ENCODE data around the gene THG1L. TPM values are rescaled to one million over a fixed set of nuclear protein-coding genes. Genes with fewer than 3 reads are reported as not detected.

Gene THG1L
- total and polyA plus RNA-seq, 3 donors from 2014 or later = 11.9 to 18.1 (median 14.0) TPM

DNA sequence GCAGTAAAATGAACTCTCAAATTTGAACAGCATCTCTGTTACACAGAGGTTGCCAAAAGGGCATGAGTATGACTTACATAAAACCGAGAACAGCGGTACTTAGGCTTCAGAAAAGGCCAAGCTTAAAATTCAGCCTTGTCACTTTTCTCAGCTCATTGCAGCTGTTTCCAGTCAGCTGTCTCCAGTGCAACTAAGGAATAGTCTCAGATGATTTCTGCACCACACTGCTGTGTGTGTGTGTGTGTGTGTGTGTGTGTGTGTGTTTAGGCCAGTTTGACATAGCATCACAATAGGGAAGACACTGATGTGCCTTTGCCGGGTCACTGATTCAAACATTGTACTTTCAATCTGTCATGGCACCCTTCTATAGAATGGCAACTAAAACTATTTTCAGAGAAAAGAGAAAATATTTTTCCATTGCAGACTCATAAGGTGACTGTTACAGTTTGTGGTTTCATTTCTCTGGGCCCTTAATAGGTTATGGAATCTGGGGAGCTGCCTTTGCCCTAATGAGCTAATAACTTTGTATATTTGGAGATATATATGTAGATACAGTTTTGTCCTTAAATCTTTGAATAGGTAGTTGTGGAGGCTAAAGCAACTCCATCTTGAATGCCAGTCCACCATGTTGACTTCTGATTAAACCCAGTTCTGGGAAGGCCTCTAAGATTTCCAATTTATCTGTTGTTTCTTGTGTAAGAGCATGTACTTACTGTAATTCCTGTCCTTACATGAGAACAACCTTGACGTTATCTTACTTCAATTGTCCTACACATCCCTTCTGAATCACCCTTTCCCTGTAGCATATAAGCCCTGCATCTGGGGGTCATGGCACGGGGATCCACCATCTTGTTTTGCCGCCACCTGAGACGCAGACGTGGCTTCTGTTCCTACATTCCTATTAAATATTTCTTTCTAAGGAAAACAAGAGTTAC lies 16.8 kb downstream of the THG1L start:
- Histone ChIP-seq H3K27me3 (no peaks in the 10 kb centered on the region), H3K4me1 (peaks cover 8% of the 10 kb centered on the region), H3K27ac (no peak overlapping the region), H3K4me3 (no peak overlapping the region), H3K36me3 (ENCODE audit: low read depth, missing control alignments) (no peaks in the 10 kb centered on the region), H3K9me3 (no peaks in the 10 kb centered on the region)
- no peak for DNase-seq
- intact Hi-C loops (cut with DNase I; ENCODE audit: low total_unique reads) = no loop called here
- TF ChIP-seq POLR2A (IDR thresholded peaks at IDR 0.05) = no peak
- TF ChIP-seq, protein P1, sequence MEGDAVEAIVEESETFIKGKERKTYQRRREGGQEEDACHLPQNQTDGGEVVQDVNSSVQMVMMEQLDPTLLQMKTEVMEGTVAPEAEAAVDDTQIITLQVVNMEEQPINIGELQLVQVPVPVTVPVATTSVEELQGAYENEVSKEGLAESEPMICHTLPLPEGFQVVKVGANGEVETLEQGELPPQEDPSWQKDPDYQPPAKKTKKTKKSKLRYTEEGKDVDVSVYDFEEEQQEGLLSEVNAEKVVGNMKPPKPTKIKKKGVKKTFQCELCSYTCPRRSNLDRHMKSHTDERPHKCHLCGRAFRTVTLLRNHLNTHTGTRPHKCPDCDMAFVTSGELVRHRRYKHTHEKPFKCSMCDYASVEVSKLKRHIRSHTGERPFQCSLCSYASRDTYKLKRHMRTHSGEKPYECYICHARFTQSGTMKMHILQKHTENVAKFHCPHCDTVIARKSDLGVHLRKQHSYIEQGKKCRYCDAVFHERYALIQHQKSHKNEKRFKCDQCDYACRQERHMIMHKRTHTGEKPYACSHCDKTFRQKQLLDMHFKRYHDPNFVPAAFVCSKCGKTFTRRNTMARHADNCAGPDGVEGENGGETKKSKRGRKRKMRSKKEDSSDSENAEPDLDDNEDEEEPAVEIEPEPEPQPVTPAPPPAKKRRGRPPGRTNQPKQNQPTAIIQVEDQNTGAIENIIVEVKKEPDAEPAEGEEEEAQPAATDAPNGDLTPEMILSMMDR (IDR thresholded peaks at IDR 0.05) = no peak
- 94 to 95% methylated on average over 8 of the region's 8 CpGs for whole genome bisulfite sequencing, 2 donors

DNA sequence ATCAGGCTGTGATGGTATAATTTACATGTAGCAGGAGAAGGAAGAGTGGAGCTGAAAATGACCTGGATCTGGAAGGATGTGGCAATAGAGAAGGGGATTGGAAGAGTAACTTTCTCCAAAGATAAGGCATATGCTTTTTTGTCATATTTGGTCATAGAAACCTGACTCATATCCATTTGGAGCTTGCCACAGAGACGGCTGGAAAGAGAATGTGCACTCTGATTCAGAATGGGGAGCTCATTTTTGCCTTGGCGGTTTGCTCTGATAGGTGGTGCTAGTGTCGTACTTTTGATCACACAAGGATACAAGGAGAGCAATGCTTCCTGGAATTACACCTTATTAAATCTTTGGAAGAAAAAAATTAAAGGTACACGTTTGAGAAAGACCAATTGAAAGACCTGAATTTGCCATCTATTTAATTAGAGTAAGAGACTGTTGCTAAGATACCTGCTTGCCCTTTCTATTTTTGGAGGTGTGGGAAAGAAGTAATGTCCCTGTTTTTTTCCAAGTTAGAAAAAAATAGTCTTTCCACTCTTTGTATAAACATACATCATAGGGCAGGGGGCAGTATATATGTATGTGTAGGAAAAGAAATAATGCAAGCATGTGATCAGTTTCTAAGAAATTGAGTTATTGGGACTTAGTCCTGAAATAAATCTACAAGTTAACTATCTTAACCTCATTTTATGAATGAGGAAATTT lies 17.7 kb downstream of the THG1L start:
- no peaks in the 10 kb centered on the region for H3K9me3 ChIP-seq
- intact Hi-C loops (cut with DNase I; ENCODE audit: low total_unique reads) = no loop called here
- TF ChIP-seq, protein P1 (IDR thresholded peaks at IDR 0.05) = no peak
- TF ChIP-seq POLR2A (IDR thresholded peaks at IDR 0.05) = no peak
- no peak for DNase-seq
- no peak overlapping the region for H3K4me3 ChIP-seq
- H3K27me3 ChIP-seq = no peaks in the 10 kb centered on the region
- no peaks in the 10 kb centered on the region for H3K36me3 ChIP-seq (ENCODE audit: low read depth, missing control alignments)
- WGBS, 2 donors = 87 to 94% methylated on average over 4 of the region's 4 CpGs
- H3K27ac ChIP-seq = no peak overlapping the region
- peaks cover 8% of the 10 kb centered on the region for H3K4me1 ChIP-seq

DNA sequence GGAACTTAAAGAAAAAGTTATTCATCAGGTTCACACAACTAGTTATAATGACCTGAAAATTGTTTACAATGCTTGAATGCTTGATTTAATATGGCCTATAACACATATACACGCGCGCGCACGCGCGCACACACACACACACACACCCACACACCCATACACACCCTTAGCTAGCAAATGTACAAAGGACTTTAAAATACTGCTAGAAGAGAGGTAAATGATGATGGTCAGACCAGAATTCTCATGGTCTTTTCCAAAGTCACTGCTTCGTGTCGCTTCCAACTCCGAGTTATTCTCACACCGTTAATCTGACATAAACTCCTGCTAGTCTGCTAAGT lies 18.2 kb downstream of the THG1L start:
- Histone ChIP-seq H3K9me3 (no peaks in the 10 kb centered on the region), H3K4me3 (no peak overlapping the region), H3K36me3 (ENCODE audit: low read depth, missing control alignments) (no peaks in the 10 kb centered on the region), H3K27me3 (no peaks in the 10 kb centered on the region), H3K4me1 (peaks cover 8% of the 10 kb centered on the region), H3K27ac (no peak overlapping the region)
- no peak for TF ChIP-seq POLR2A (IDR thresholded peaks at IDR 0.05)
- TF ChIP-seq, protein P1 (IDR thresholded peaks at IDR 0.05) = no peak
- intact Hi-C loops (cut with DNase I; ENCODE audit: low total_unique reads) = no loop called here
- WGBS, 2 donors = 85 to 90% methylated on average over 11 of the region's 11 CpGs
- no peak for DNase-seq

DNA sequence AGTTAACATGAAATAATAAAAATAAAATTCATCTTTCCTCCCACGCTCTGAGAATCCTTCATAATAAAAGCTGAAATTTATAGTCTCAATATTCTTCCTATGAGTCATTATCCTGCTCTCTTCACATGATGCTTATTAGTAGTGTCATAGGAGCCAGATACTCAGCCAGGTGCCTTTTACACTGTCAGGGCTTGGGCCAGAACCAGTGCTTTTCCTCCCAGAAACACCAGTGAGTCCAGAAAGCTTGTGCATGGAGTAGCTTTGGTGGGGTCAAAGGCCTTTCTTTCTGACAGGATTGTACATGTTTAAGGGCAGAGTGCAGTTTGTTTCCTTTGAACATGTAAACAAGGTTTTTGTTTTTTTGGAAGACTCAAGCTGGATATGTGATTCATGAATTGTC lies 19.1 kb downstream of the THG1L start:
- no peak for DNase-seq
- Histone ChIP-seq H3K4me3 (no peak overlapping the region), H3K27me3 (no peaks in the 10 kb centered on the region), H3K36me3 (ENCODE audit: low read depth, missing control alignments) (no peaks in the 10 kb centered on the region), H3K9me3 (no peaks in the 10 kb centered on the region), H3K4me1 (peaks cover 1% of the 10 kb centered on the region), H3K27ac (no peak overlapping the region)
- WGBS, 2 donors = 85 to 93% methylated on average over 1 of the region's 1 CpG
- intact Hi-C loops (cut with DNase I; ENCODE audit: low total_unique reads) = no loop called here
- TF ChIP-seq, protein P1 (IDR thresholded peaks at IDR 0.05) = no peak
- no peak for TF ChIP-seq POLR2A (IDR thresholded peaks at IDR 0.05)

Measured in testis (tissue), 3 donors.